ENCODE data around the gene NRF1. TPM values are rescaled to one million over a fixed set of nuclear protein-coding genes. Genes with fewer than 3 reads are reported as not detected.

Gene NRF1
- total and polyA plus RNA-seq, 2 of the 13 experiments (the other 11 are each of a cell fraction or from before 2014, with no cell fraction given), result 9.3 to 10.1 TPM

- TF ChIP-seq HNF1A (IDR thresholded peaks at IDR 0.05; ENCODE audit: low read depth) (no peak), HNF1A (CRISPR knock-in tag; IDR thresholded peaks at IDR 0.05; ENCODE audit: borderline replicate concordance) (peak; percentile 70; the same call in 1 of the 2 replicates), LCORL (IDR thresholded peaks at IDR 0.05) (no peak), LCORL (CRISPR knock-in tag; IDR thresholded peaks at IDR 0.05) (peak; percentile 48; the same call in 1 of the 2 replicates), HNF1B (CRISPR knock-in tag; IDR thresholded peaks at IDR 0.05) (no peak), GPN1 (CRISPR knock-in tag; IDR thresholded peaks at IDR 0.05; ENCODE audit: borderline replicate concordance) (peak; percentile 18; the same call in 1 of the 2 replicates), PBX2 (CRISPR knock-in tag; IDR thresholded peaks at IDR 0.05) (no peak), SPEN (CRISPR knock-in tag; IDR thresholded peaks at IDR 0.05; ENCODE audit: low read depth) (peak; percentile 91), ZC3H4 (CRISPR knock-in tag; IDR thresholded peaks at IDR 0.05; ENCODE audit: borderline replicate concordance) (no peak), ASH2L (IDR thresholded peaks at IDR 0.05; ENCODE audit: insufficient read length, low read depth, low read length) (peak; percentile 85), ZNF672 (CRISPR knock-in tag; IDR thresholded peaks at IDR 0.05) (no peak), POLR2A (IDR thresholded peaks at IDR 0.05; ENCODE audit: insufficient read depth in 1 of 2, low read depth in 2 of 2, low read length in 2 of 2) (peak; percentile 90 to 95), TEF (CRISPR knock-in tag; IDR thresholded peaks at IDR 0.05) (no peak), ZFX (CRISPR knock-in tag; IDR thresholded peaks at IDR 0.05; ENCODE audit: low read depth) (peak; percentile 95), ZNF567 (CRISPR knock-in tag; IDR thresholded peaks at IDR 0.05; ENCODE audit: borderline replicate concordance) (no peak), NR2C2 (CRISPR knock-in tag; IDR thresholded peaks at IDR 0.05; ENCODE audit: borderline replicate concordance) (peak; percentile 67; the same call in 1 of the 2 replicates), CERS6 (CRISPR knock-in tag; IDR thresholded peaks at IDR 0.05) (no peak), FOXA1 (IDR thresholded peaks at IDR 0.05) (no peak), FOXA1 (CRISPR knock-in tag; IDR thresholded peaks at IDR 0.05) (peak; percentile 38; the same call in 1 of the 2 replicates), PTBP1 (IDR thresholded peaks at IDR 0.05; ENCODE audit: low read depth, low read length, poor library complexity, severe bottlenecking) (no peak), SRF (IDR thresholded peaks at IDR 0.05; ENCODE audit: low read depth, low read length) (no peak), ZBTB1 (CRISPR knock-in tag; IDR thresholded peaks at IDR 0.05; ENCODE audit: borderline replicate concordance) (no peak)
Observed at GRCh38 chr7:129611246-129612111, at the start of gene NRF1 (continued).
